ENCODE measurements around the gene PIKFYVE. TPM values are rescaled to one million over a fixed set of nuclear protein-coding genes. Genes with fewer than 3 reads are reported as not detected.
"Not testable (repeated sequence)": the region's sequence is repeated elsewhere in the genome, so short reads cannot be mapped to it uniquely, and the experiment has no call there.

PIKFYVE gene
- total and polyA plus RNA-seq, 4 experiments from 2014 or later: 3.3 to 45.8 (median 26.4) TPM

DNA sequence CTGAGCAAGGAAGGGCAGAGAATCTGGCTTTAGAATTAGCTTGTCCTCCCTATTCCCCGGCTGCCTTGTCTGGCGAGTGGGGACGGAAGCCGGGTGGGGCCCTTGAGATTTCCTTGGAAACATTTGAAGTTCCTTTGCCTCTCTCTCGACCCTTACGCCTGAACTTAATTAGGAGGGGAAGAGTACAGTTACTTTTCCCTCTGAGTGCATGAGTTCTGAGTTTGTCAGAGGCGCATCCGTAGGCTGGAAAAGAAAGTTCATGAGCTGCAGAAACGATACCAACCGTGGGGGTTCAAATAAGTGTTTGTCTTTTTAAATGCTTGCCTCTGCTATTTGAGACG is 468 bp downstream of the PIKFYVE start:
- peaks cover 46% of the 10 kb centered on the region for H3K4me1 ChIP-seq (ENCODE audit: insufficient read depth, low read length)
- no peaks in the 10 kb centered on the region for H3K27me3 ChIP-seq (ENCODE audit: insufficient read depth, low read length)
- peak overlapping the region; percentile 75 for H3K27ac ChIP-seq (ENCODE audit: low read depth, low read length)
- Mint-ChIP-seq H3K4me1 (peaks cover 29 to 65% (median 42%) of the 10 kb centered on the region in 4 donors), H3K27ac (peak overlapping the region; percentile 86 to 97 (median 95)), H3K36me3 (peaks cover 7 to 21% of the 10 kb centered on the region in 2 donors), H3K9me3 (no peaks in the 10 kb centered on the region), H3K27me3 (no peaks in the 10 kb centered on the region), H3K4me3 (peak overlapping the region; percentile 92 to 99 (median 96))
- peaks cover 3% of the 10 kb centered on the region for H3K36me3 ChIP-seq (ENCODE audit: insufficient read depth, low read length)
- no peaks in the 10 kb centered on the region for H3K9me3 ChIP-seq (ENCODE audit: control insufficient read depth in 1 of 2, low read length in 2 of 2)
- peak in 1 of 5 donors; percentile 12 for DNase-seq
- POLR2A ChIA-PET (ENCODE audit: partially characterized antibody): interaction anchor here (0.7 to 3.9 kb wide), 8 partner anchors 8 to 1099 kb away, joined by 3 to 94 read pairs (median 5); partner anchors contain the start of genes CCNYL1, CREB1, IDH1 and METTL21A
- CTCF ChIA-PET (ENCODE audit: partially characterized antibody): interaction anchor here (0.8 to 12.4 kb wide), 6 partner anchors 10 to 90 kb away, joined by 3 to 138 read pairs (median 4); partner anchors contain the start of gene IDH1
- H3K4me3 ChIP-seq (ENCODE audit: low read length in 2 of 2): peak overlapping the region; percentile 47 to 95
- intact Hi-C loops (cut with micrococcal nuclease): loop anchor here (1.0 to 10.0 kb wide), 6 partner anchors 12 to 1736 kb away; partner anchors contain the start of genes CCNYL1, FASTKD2, KLF7 and MDH1B

GRCh38 chr2:208266936-208267335 is 881 bp downstream of the PIKFYVE start:
- peaks cover 29 to 67% (median 43%) of the 10 kb centered on the region in 4 donors for H3K4me1 Mint-ChIP-seq

DNA sequence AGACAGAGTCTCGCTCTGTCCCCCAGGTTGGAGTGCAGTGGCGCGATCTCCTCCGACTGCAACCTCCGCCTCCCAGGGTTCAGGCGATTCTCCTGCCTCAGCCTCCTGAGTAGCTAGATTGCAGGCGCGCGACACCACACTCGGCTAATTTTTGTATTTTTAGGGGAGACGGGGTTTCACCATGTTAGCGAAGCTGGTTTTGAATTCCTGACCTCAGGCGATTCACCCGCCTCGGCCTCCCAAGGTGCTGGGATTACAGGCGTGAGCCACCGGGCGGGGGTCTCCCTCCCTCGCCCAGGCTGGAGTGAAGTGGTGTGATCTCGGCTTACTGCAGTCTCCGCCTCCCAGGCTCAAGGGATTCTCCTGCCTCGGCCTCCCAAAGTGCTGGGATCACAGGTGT is 1.5 kb downstream of the PIKFYVE start:
- intact Hi-C loops (cut with micrococcal nuclease): loop anchor here (5.0 to 10.0 kb wide), 5 partner anchors 555 to 1735 kb away; partner anchors contain the start of genes CCNYL1, FASTKD2, KLF7 and MDH1B
- H3K4me1 Mint-ChIP-seq: peaks cover 29 to 64% (median 43%) of the 10 kb centered on the region in 4 donors

More at GRCh38 chr2:208266936-208267335, 881 bp downstream of the PIKFYVE start:
- H3K36me3 ChIP-seq (ENCODE audit: insufficient read depth, low read length): peaks cover 6% of the 10 kb centered on the region
- ChIA-PET CTCF (ENCODE audit: partially characterized antibody) (interaction anchor here (0.9 to 12.4 kb wide), 5 partner anchors 9 to 91 kb away, joined by 3 to 138 read pairs (median 3); partner anchors contain the start of gene IDH1), POLR2A (ENCODE audit: partially characterized antibody) (interaction anchor here (0.6 to 3.9 kb wide), 6 partner anchors 8 to 737 kb away, joined by 3 to 94 read pairs (median 4); partner anchors contain the start of genes CREB1, IDH1 and PLEKHM3)
- DNase-seq: peak in 1 of 5 donors; percentile 0
- H3K36me3 Mint-ChIP-seq: peaks cover 9 to 24% of the 10 kb centered on the region in 2 donors
- H3K9me3 Mint-ChIP-seq: no peaks in the 10 kb centered on the region
- peak overlapping the region; percentile 86 to 97 (median 95) for H3K27ac Mint-ChIP-seq
- no peaks in the 10 kb centered on the region for H3K27me3 Mint-ChIP-seq
- intact Hi-C loops (cut with micrococcal nuclease): loop anchor here (1.0 to 10.0 kb wide), 6 partner anchors 13 to 1735 kb away; partner anchors contain the start of genes CCNYL1, FASTKD2, KLF7 and MDH1B
- peak overlapping the region; percentile 75 for H3K27ac ChIP-seq (ENCODE audit: low read depth, low read length)
- peak overlapping the region; percentile 92 to 99 (median 96) for H3K4me3 Mint-ChIP-seq
- peak overlapping the region; percentile 47 to 95 for H3K4me3 ChIP-seq (ENCODE audit: low read length in 2 of 2)
- H3K4me1 ChIP-seq (ENCODE audit: insufficient read depth, low read length): peaks cover 46% of the 10 kb centered on the region
- no peaks in the 10 kb centered on the region for H3K9me3 ChIP-seq (ENCODE audit: control insufficient read depth in 1 of 2, low read length in 2 of 2)
- no peaks in the 10 kb centered on the region for H3K27me3 ChIP-seq (ENCODE audit: insufficient read depth, low read length)

DNA sequence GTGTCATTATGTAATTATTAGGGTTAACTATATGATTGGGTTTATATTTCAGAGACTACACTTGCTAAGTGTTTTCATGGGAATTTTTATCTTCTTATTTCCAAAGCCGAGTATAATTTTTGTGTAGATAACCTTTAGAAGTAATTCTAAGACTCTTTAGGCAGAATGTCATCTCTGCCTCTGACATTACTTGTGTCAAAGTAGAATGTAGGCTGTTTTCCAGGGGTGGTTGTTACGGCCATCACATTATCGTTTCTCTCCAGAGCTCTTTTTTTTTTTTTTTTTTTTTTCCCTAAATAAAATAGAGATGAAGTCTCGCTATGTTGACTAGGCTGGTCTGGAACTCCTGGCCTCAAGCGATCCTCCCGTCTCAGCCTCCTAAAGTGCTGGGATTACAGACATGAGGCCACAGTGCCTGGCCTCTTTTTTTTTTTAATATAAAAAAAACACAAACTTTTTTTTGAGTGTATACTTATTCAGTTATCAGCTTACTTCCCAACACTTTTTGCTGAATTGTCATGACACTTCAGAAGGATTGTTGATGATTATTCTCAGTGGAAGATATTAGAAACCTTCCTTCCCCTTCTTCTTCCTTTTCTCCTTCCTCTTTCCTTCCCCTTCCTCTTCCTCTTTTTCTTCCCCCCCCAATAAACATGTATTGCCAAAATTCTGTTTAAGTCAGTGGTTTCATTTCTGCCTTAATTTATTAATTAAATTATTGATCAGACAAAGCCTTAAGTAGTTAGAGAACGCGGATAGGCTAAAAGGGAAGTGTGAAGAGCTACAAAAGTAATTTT is 2.3 kb downstream of the PIKFYVE start:
- Histone ChIP-seq H3K27ac (ENCODE audit: low read depth, low read length) (no peak overlapping the region), H3K9me3 (ENCODE audit: control insufficient read depth in 1 of 2, low read length in 2 of 2) (no peaks in the 10 kb centered on the region), H3K4me1 (ENCODE audit: insufficient read depth, low read length) (peaks cover 46% of the 10 kb centered on the region), H3K4me3 (ENCODE audit: low read length in 2 of 2) (no peak overlapping the region), H3K27me3 (ENCODE audit: insufficient read depth, low read length) (no peaks in the 10 kb centered on the region), H3K36me3 (ENCODE audit: insufficient read depth, low read length) (peaks cover 6% of the 10 kb centered on the region)
- H3K4me3 Mint-ChIP-seq: peak overlapping the region; percentile 71 to 97 (median 78)
- peak overlapping the region in 4 of 7 donors; percentile 29 to 86 (median 58) for H3K27ac Mint-ChIP-seq
- POLR2A ChIA-PET (ENCODE audit: partially characterized antibody): interaction anchor here (1.9 kb wide), 1 partner anchor 14 kb away, joined by 10 read pairs; the partner anchor contains the start of gene IDH1
- no peak for DNase-seq
- CTCF ChIA-PET (ENCODE audit: partially characterized antibody): interaction anchor here (1.0 to 12.4 kb wide), 5 partner anchors 11 to 642 kb away, joined by 3 to 138 read pairs (median 4); partner anchors contain the start of gene IDH1
- intact Hi-C loops (cut with micrococcal nuclease): loop anchor here (5.0 to 10.0 kb wide), 5 partner anchors 556 to 1734 kb away; partner anchors contain the start of genes CCNYL1, FASTKD2, KLF7 and MDH1B
- no peaks in the 10 kb centered on the region for H3K9me3 Mint-ChIP-seq
- H3K4me1 Mint-ChIP-seq: peaks cover 29 to 61% (median 43%) of the 10 kb centered on the region in 4 donors
- peaks cover 14 to 32% of the 10 kb centered on the region in 2 donors for H3K36me3 Mint-ChIP-seq
- H3K27me3 Mint-ChIP-seq: no peaks in the 10 kb centered on the region

More for the DNA sequence above, 1.5 kb downstream of the PIKFYVE start:
- H3K27me3 Mint-ChIP-seq; H3K36me3 ChIP-seq (ENCODE audit: insufficient read depth, low read length); H3K27me3 ChIP-seq (ENCODE audit: insufficient read depth, low read length); H3K9me3 ChIP-seq (ENCODE audit: control insufficient read depth in 1 of 2, low read length in 2 of 2); H3K9me3 Mint-ChIP-seq; H3K27ac ChIP-seq (ENCODE audit: low read depth, low read length); DNase-seq; H3K4me3 ChIP-seq (ENCODE audit: low read length in 2 of 2): not testable (repeated sequence)
- Mint-ChIP-seq H3K4me3 (peak overlapping the region; percentile 92 to 99 (median 96)), H3K27ac (peak overlapping the region; percentile 36 to 92 (median 60)), H3K36me3 (peaks cover 13 to 28% of the 10 kb centered on the region in 2 donors)
- ChIA-PET POLR2A (ENCODE audit: partially characterized antibody) (interaction anchor here (0.6 to 3.9 kb wide), 3 partner anchors 13 to 738 kb away, joined by 3 to 94 read pairs (median 3); partner anchors contain the start of genes CREB1 and IDH1), CTCF (ENCODE audit: partially characterized antibody) (interaction anchor here (1.2 to 12.4 kb wide), 3 partner anchors 9 to 91 kb away, joined by 3 to 138 read pairs (median 10); partner anchors contain the start of gene IDH1)
- peaks cover 46% of the 10 kb centered on the region for H3K4me1 ChIP-seq (ENCODE audit: insufficient read depth, low read length)

- no peaks in the 10 kb centered on the region for H3K27me3 ChIP-seq (ENCODE audit: insufficient read depth, low read length)
- Mint-ChIP-seq H3K27ac (peak overlapping the region in 2 of 7 donors; percentile 36 to 43), H3K9me3 (peaks cover 0 to under 1% (median 0%) of the 10 kb centered on the region in 8 donors), H3K4me3 (peak overlapping the region in 4 of 8 donors; percentile 13 to 29 (median 22)), H3K27me3 (no peaks in the 10 kb centered on the region), H3K4me1 (peaks cover 29 to 67% (median 44%) of the 10 kb centered on the region in 4 donors), H3K36me3 (peaks cover 21 to 40% of the 10 kb centered on the region in 2 donors)
- DNase-seq: peak in 1 of 5 donors; percentile 8
- H3K4me1 ChIP-seq (ENCODE audit: insufficient read depth, low read length): peaks cover 46% of the 10 kb centered on the region
- intact Hi-C loops (cut with micrococcal nuclease): loop anchor here (5.0 to 10.0 kb wide), 5 partner anchors 557 to 1733 kb away; partner anchors contain the start of genes CCNYL1, FASTKD2, KLF7 and MDH1B
- H3K4me3 ChIP-seq (ENCODE audit: low read length in 2 of 2): no peak overlapping the region
- POLR2A ChIA-PET (ENCODE audit: partially characterized antibody): interaction anchor here (1.9 kb wide), 1 partner anchor 15 kb away, joined by 10 read pairs; the partner anchor contains the start of gene IDH1
- peaks cover 14% of the 10 kb centered on the region for H3K36me3 ChIP-seq (ENCODE audit: insufficient read depth, low read length)
- no peak overlapping the region for H3K27ac ChIP-seq (ENCODE audit: low read depth, low read length)
- CTCF ChIA-PET (ENCODE audit: partially characterized antibody): interaction anchor here (1.0 to 12.4 kb wide), 5 partner anchors 11 to 642 kb away, joined by 3 to 138 read pairs (median 4); partner anchors contain the start of gene IDH1
- no peaks in the 10 kb centered on the region for H3K9me3 ChIP-seq (ENCODE audit: control insufficient read depth in 1 of 2, low read length in 2 of 2)
Observed at GRCh38 chr2:208269091-208269490, 3.0 kb downstream of the PIKFYVE start.

- intact Hi-C loops (cut with micrococcal nuclease): no loop called here
- Histone ChIP-seq H3K27ac (ENCODE audit: low read depth, low read length) (no peak overlapping the region), H3K4me3 (ENCODE audit: low read length in 2 of 2) (no peak overlapping the region), H3K36me3 (ENCODE audit: insufficient read depth, low read length) (peaks cover 49% of the 10 kb centered on the region), H3K4me1 (ENCODE audit: insufficient read depth, low read length) (peaks cover under 1% of the 10 kb centered on the region), H3K27me3 (ENCODE audit: insufficient read depth, low read length) (no peaks in the 10 kb centered on the region), H3K9me3 (ENCODE audit: control insufficient read depth in 1 of 2, low read length in 2 of 2) (no peaks in the 10 kb centered on the region)
- H3K27me3 Mint-ChIP-seq: no peaks in the 10 kb centered on the region
- H3K4me3 Mint-ChIP-seq: no peak overlapping the region
- peaks cover 73 to 80% of the 10 kb centered on the region in 2 donors for H3K36me3 Mint-ChIP-seq
- peaks cover 0 to 2% (median 0%) of the 10 kb centered on the region in 8 donors for H3K9me3 Mint-ChIP-seq
- POLR2A ChIA-PET (ENCODE audit: partially characterized antibody): interaction anchor here (1.3 kb wide), 1 partner anchor 9 kb away, joined by 6 read pairs; the partner anchor contains the start of gene PIKFYVE
- peaks cover 16 to 47% (median 23%) of the 10 kb centered on the region in 4 donors for H3K4me1 Mint-ChIP-seq
- CTCF ChIA-PET (ENCODE audit: partially characterized antibody): interaction anchor here (12.4 kb wide), 1 partner anchor 21 kb away, joined by 138 read pairs; the partner anchor contains the start of gene IDH1
- DNase-seq: no peak
- no peak overlapping the region for H3K27ac Mint-ChIP-seq
Observed at GRCh38 chr2:208274748-208275147, 8.7 kb downstream of the PIKFYVE start.

All from CD4-positive, alpha-beta memory T cell (primary cell).